ENCODE data around the gene DEFB114.

DEFB114 gene

DNA sequence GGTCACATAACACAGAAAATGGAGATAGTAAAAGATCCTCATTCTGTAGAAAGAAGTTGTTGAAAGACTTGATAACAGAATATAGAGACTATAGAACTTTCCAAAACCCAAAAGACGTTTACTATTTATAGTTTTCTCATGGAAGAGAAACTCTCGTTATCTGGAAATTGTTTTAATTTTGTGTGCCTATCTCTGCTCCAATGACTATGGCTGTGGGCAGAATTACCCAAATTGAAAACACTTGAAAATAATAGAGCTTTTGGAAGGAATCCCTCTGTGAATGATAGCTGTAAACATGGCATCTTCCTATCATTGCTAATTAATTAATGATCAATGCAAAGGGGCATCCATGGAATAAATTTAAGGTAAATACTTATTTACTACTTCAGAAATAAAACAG is at the start of gene DEFB114:
TSS of gene DEFB114 (minus strand) at position 101 of the 400 bp plus-strand sequence. CDS start at position 42, 59 bp downstream.
- TF ChIP-seq, protein P1, sequence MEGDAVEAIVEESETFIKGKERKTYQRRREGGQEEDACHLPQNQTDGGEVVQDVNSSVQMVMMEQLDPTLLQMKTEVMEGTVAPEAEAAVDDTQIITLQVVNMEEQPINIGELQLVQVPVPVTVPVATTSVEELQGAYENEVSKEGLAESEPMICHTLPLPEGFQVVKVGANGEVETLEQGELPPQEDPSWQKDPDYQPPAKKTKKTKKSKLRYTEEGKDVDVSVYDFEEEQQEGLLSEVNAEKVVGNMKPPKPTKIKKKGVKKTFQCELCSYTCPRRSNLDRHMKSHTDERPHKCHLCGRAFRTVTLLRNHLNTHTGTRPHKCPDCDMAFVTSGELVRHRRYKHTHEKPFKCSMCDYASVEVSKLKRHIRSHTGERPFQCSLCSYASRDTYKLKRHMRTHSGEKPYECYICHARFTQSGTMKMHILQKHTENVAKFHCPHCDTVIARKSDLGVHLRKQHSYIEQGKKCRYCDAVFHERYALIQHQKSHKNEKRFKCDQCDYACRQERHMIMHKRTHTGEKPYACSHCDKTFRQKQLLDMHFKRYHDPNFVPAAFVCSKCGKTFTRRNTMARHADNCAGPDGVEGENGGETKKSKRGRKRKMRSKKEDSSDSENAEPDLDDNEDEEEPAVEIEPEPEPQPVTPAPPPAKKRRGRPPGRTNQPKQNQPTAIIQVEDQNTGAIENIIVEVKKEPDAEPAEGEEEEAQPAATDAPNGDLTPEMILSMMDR (conservative IDR thresholded peaks at IDR 0.05; ENCODE audit: low read length): no peak
- H3K4me3 ChIP-seq (ENCODE audit: low read length): no peak within 1 kb of the TSS
- no peak for DNase-seq (ENCODE audit: low read depth)

DNA sequence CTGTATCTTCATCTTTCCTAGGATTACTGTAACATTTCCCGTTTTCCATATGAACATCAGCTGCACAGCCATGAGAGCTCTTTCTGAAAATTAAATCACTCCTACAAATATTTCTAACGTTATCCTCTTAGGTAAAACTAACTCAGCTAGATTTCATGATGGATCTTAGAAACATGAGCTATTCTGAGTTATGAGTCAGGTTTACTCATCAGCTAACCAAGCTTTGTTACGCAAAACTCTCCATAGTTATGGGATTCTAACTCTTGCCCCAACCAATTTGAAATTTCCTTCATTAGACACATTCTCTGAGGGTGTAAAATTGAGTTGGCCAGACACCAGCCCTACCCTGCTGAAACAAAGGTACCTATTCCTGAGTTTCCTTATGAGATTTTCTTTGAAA is 43.9 kb upstream of the DEFB114 start:
- DNase-seq (ENCODE audit: low read depth): peak; percentile 23
- TF ChIP-seq, protein P1 (conservative IDR thresholded peaks at IDR 0.05; ENCODE audit: low read length): no peak

DNA sequence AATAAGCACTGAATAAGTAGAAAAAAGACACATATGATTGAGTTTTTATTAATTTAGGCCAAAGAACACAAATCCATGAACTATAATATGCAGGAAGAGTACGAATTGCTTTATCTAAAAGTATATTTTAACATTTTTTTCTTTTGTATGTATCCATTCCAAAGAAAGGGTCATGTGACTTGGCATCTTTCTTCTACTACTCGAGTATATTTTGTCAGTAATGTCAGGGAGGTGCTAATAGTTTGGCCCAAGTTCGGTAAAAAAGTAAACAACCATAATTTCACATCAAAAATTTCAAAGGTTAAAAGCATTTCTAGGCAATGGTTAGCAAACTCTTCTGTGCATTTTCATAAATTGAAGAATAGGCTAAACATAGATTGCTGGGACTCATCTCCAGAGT is 39.2 kb upstream of the DEFB114 start:
- no peak overlapping the region for H3K4me3 ChIP-seq (ENCODE audit: low read length)
- TF ChIP-seq, protein P1 (conservative IDR thresholded peaks at IDR 0.05; ENCODE audit: low read length): no peak
- DNase-seq (ENCODE audit: low read depth): no peak

More for the DNA sequence above, 43.9 kb upstream of the DEFB114 start:
- no peak overlapping the region for H3K4me3 ChIP-seq (ENCODE audit: low read length)

DNA sequence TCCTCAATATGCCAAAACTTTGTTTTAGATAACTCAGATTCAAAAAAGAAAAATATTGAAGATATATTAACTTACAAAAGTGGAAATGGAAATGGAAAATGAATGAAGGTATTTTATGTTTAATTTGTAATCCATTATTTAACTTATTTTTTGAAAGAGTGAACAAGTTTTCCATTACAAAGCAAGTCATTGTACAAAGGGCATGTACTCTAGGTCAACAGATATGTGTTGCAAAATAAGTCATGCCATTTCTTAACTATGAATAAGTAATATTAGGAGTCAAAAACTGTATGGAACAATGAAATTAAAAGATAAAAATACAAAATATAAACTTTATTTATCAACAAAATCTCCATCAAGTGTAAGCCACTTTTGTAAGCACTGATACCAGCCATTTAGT is 31.3 kb upstream of the DEFB114 start:
- H3K4me3 ChIP-seq (ENCODE audit: low read length): no peak overlapping the region
- TF ChIP-seq, protein P1 (conservative IDR thresholded peaks at IDR 0.05; ENCODE audit: low read length): no peak
- no peak for DNase-seq (ENCODE audit: low read depth)

GRCh38 chr6:49988900-49989299 is 24.9 kb upstream of the DEFB114 start:
- TF ChIP-seq, protein P1 (conservative IDR thresholded peaks at IDR 0.05; ENCODE audit: low read length): no peak
- no peak for DNase-seq (ENCODE audit: low read depth)
- no peak overlapping the region for H3K4me3 ChIP-seq (ENCODE audit: low read length)

- no peak for DNase-seq (ENCODE audit: low read depth)
- TF ChIP-seq, protein P1 (conservative IDR thresholded peaks at IDR 0.05; ENCODE audit: low read length): no peak
- no peak overlapping the region for H3K4me3 ChIP-seq (ENCODE audit: low read length)
These were observed 23.8 kb upstream of the DEFB114 start for GRCh38 chr6:49987749-49988148.

GRCh38 chr6:49986551-49986950 is 22.6 kb upstream of the DEFB114 start:
- DNase-seq (ENCODE audit: low read depth): no peak
- H3K4me3 ChIP-seq (ENCODE audit: low read length): no peak overlapping the region
- TF ChIP-seq, protein P1 (conservative IDR thresholded peaks at IDR 0.05; ENCODE audit: low read length): no peak

All from AG10803 (cell line).